Smooth muscle cell (in vitro differentiated cells): ENCODE data around the gene C17orf113. TPM values are rescaled to one million over a fixed set of nuclear protein-coding genes. Genes with fewer than 3 reads are reported as not detected.

ENCODE experiments used
- DNase-seq: peaks from one replicate; lab custom pipeline; 2025; ENCODE audit not compliant: unreplicated experiment; lab: John Stamatoyannopoulos, UW
- H2AFZ ChIP-seq: fragments of 200-600 bp; sonication (generic); 2 replicates; pipeline ENCODE4 v1.6.0; 2016; ENCODE audit warnings: antibody characterized with exemption, low read depth, mild to moderate bottlenecking
- H3F3A ChIP-seq: fragments of 200-600 bp; sonication (generic); 2 replicates; pipeline ENCODE4 v1.6.0; 2017; ENCODE audit warnings: antibody characterized with exemption, low read depth
- H3K27ac ChIP-seq: fragments of 200-600 bp; sonication (generic); 2 replicates; pipeline ENCODE4 v1.5.1; 2016; ENCODE audit warnings: low read depth, mild to moderate bottlenecking
- H3K27me3 ChIP-seq: fragments of 200-600 bp; sonication (generic); 2 replicates; pipeline ENCODE4 v1.6.1; 2016; ENCODE audit warnings: low read depth, mild to moderate bottlenecking
- H3K36me3 ChIP-seq: fragments of 200-600 bp; sonication (generic); 2 replicates; pipeline ENCODE4 v1.5.1; 2016; ENCODE audit warnings: low read depth
- H3K4me1 ChIP-seq: fragments of 200-600 bp; sonication (generic); 2 replicates; pipeline ENCODE4 v1.5.1; 2016; ENCODE audit warnings: low read depth
- H3K4me2 ChIP-seq: fragments of 200-600 bp; sonication (generic); 2 replicates; pipeline ENCODE4 v1.6.0; 2016; ENCODE audit warnings: mild to moderate bottlenecking
- H3K4me3 ChIP-seq: fragments of 200-600 bp; sonication (generic); 2 replicates; pipeline ENCODE4 v1.5.1; 2016; ENCODE audit warnings: mild to moderate bottlenecking
- H3K79me2 ChIP-seq: fragments of 200-600 bp; sonication (generic); 2 replicates; pipeline ENCODE4 v1.6.0; 2016; ENCODE audit warnings: low read depth, mild to moderate bottlenecking
- H3K9ac ChIP-seq: fragments of 200-600 bp; sonication (generic); 2 replicates; pipeline ENCODE4 v1.6.0; 2016; ENCODE audit warnings: low read depth
- H3K9me3 ChIP-seq: fragments of 200-600 bp; sonication (generic); replicated peaks from 2 replicates; pipeline ENCODE4 v1.5.1; 2016; ENCODE audit warnings: low read depth
- H4K20me1 ChIP-seq: fragments of 200-600 bp; sonication (generic); 2 replicates; pipeline ENCODE4 v1.6.0; 2016; ENCODE audit warnings: low read depth
- CTCF ChIP-seq: fragments of 200-600 bp; sonication (generic); IDR thresholded peaks from 2 replicates; pipeline ENCODE4 v1.5.1; 2017; ENCODE audit warnings: borderline replicate concordance, mild to moderate bottlenecking, antibody characterized with exemption; ENCODE audit not compliant: insufficient read depth, poor library complexity, severe bottlenecking
- WGBS: methylation state at CpG from one replicate; pipeline ENCODE4 v1.1.7; 2016; ENCODE audit warnings: low lambda C conversion rate; 5-methylcytosine and 5-hydroxymethylcytosine counted together
- polyA plus RNA-seq: library from polyadenylated mRNA; unstranded; fragments of >200 nt; fragmentation: Nextera tagmentation; extraction: Ambion mirVana; gene quantifications from 2 replicates; pipeline ENCODE4 v1.2.1, GENCODE V29; 2016
- total RNA-seq: library from RNA; depleted of rRNA; stranded (reverse); fragments of >200 nt; gene quantifications from 2 replicates; pipeline ENCODE4 v1.2.3, GENCODE V29; 2014

The C17orf113 gene
- total and polyA plus RNA-seq, 2 experiments from 2014 or later = 0.38 to 0.49 TPM

DNA sequence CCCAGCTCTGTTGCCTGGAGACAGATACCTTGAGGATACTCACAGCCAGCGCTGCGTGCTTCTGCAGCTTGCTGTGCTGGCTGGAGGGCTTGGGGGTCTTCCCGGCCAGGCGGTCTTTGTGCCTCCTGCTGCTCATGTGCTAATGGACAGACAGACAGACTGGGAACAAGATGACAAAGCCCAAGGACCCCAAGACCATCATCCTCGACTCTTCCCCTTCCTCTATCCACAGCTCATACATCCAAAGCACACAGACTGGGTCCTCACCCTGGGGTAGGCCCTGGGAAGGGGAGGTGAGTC, 22.9 kb downstream of the C17orf113 start:
- Histone ChIP-seq H3K4me3 (no peak overlapping the region), H3K9ac (no peak overlapping the region), H3K27ac (no peak overlapping the region), H3K9me3 (no peaks in the 10 kb centered on the region), H3K27me3 (no peaks in the 10 kb centered on the region), H3F3A (peaks cover 12% of the 10 kb centered on the region), H3K79me2 (no peaks in the 10 kb centered on the region), H4K20me1 (no peaks in the 10 kb centered on the region), H3K4me2 (no peak overlapping the region), H2AFZ (no peak overlapping the region), H3K36me3 (no peaks in the 10 kb centered on the region), H3K4me1 (peaks cover 27% of the 10 kb centered on the region)
- TF ChIP-seq CTCF = no peak
- WGBS = 91% methylated on average over 5 of the region's 5 CpGs
- DNase-seq = no peak

DNA sequence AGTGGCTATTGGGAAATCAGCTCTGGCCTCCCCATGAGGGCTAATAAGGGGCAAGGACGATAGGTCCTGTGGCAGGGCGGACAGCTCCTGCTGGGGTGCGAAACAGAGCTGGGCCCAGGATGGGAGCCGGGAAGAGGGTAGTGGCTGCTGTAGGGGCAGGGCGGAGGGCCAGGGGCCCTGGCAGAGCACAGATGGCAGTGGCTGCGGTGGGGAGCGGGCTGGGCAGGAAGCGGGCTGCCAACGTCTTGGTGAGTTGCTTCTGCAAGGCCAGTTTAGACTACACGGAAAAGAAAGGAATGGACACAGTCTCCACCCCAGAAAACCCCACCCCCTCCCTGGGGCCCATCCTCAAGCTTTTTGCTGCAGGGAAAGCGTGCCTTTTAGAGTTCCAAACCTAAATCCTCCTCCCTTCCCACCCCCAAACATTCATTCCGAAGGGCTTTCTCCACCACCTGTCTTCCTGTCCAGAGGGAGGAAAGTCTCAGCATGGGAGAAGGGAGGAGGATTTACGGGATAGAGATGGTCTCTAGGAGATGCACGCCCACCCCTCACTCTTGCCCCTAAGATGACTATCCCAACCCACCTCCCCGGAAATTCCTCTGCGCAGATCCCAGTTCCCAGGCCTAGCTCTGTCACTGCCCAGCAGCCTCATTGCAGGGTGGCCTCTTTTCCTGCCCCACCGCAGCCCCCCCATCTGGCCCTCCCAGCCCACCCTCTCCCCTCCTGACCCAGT, 23.4 kb downstream of the C17orf113 start:
- H3F3A ChIP-seq = peaks cover 12% of the 10 kb centered on the region
- WGBS = 77% methylated on average over 16 of the region's 17 CpGs
- H3K9me3 ChIP-seq = no peaks in the 10 kb centered on the region
- H3K27ac ChIP-seq = no peak overlapping the region
- DNase-seq = no peak
- no peaks in the 10 kb centered on the region for H3K79me2 ChIP-seq
- H3K27me3 ChIP-seq = no peaks in the 10 kb centered on the region
- no peak overlapping the region for H3K4me3 ChIP-seq
- H3K4me2 ChIP-seq = no peak overlapping the region
- H4K20me1 ChIP-seq = no peaks in the 10 kb centered on the region
- no peak overlapping the region for H3K9ac ChIP-seq
- no peaks in the 10 kb centered on the region for H3K36me3 ChIP-seq
- H3K4me1 ChIP-seq = peaks cover 27% of the 10 kb centered on the region
- TF ChIP-seq CTCF = no peak
- no peak overlapping the region for H2AFZ ChIP-seq

GRCh38 chr17:42025936-42026335, 24.5 kb downstream of the C17orf113 start:
- WGBS = 100% methylated on average over 3 of the region's 3 CpGs
- Histone ChIP-seq H3K9me3 (no peaks in the 10 kb centered on the region), H3K27me3 (no peaks in the 10 kb centered on the region), H3K27ac (no peak overlapping the region), H3K36me3 (no peaks in the 10 kb centered on the region), H3K4me3 (no peak overlapping the region), H3K4me2 (no peak overlapping the region), H3K4me1 (peaks cover 31% of the 10 kb centered on the region), H3K79me2 (peaks cover 7% of the 10 kb centered on the region), H4K20me1 (no peaks in the 10 kb centered on the region), H2AFZ (no peak overlapping the region), H3K9ac (no peak overlapping the region), H3F3A (peaks cover 12% of the 10 kb centered on the region)
- no peak for TF ChIP-seq CTCF
- no peak for DNase-seq

DNA sequence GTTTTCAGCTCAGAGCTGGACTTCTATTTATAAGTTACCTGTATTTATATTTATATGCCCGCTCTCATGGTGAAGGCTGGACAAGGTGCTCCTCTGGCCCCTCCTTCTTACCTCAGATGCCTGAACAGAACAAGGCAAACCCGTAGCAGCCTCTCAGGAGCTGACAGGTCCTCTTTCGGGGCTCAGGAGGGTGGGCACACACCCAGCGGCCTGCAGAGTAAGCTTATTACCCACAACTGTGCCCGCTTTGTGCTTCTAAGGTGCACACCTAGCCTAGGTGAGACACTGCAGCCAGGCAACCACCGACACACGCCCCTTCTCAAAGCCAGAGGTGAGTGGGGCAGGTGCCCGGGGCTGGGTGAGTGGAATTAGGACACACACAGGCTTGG, 25.2 kb downstream of the C17orf113 start:
- no peak for DNase-seq
- 77% methylated on average over 8 of the region's 8 CpGs for WGBS
- Histone ChIP-seq H3K4me3 (no peak overlapping the region), H3K4me2 (peak overlapping the region; percentile 72), H3K9me3 (no peaks in the 10 kb centered on the region), H3K9ac (no peak overlapping the region), H3K4me1 (peaks cover 37% of the 10 kb centered on the region), H3F3A (peaks cover 12% of the 10 kb centered on the region), H3K27me3 (no peaks in the 10 kb centered on the region), H3K27ac (peak overlapping the region; percentile 48), H3K79me2 (peaks cover 15% of the 10 kb centered on the region), H2AFZ (no peak overlapping the region), H3K36me3 (no peaks in the 10 kb centered on the region), H4K20me1 (no peaks in the 10 kb centered on the region)
- no peak for TF ChIP-seq CTCF
